ENCODE data around the gene LTV1. TPM values are rescaled to one million over a fixed set of nuclear protein-coding genes. Genes with fewer than 3 reads are reported as not detected.

LTV1 gene
- total and polyA plus RNA-seq, 9 of the 15 experiments (the other 6 are each of a cell fraction or from before 2014, with no cell fraction given) = 57.9 to 162 (median 119) TPM

DNA sequence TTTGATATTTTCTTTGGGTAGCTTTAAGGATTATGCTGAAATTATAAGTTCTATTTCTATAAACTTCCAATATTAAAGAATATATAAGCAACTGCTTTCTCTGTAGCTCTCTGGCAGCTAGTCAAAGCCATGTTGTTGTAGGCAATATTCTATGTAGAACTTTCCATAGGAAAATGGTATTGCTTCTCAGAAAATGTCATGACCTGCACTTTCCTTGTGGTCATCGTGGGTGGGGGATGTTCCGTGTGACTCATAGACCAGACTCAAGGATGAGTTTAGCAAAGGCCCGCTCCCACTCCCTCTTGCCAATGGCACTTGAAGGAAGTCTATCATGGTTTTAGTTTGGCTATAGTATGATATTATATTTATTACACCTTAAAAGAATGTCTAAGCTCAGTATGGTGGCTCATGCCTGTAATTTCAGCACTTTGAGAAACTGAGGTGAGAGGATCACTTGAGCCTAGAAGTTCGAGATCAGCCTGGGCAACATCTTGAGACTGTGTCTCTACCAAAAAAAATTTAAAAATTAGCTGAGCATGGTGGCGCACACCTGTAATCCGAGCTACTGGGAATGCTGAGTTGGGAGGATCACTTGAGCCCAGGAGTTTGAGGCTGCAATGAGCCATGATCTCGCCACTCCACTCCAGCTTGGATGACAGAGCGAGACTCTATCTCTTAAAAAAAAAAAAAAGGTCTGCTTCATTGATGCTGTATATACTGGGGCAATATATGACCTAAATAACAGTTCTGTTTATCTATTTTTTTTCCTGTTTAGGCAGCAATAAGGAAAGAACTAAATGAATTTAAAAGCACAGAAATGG lies 36.6 kb upstream of the LTV1 start (continued):
- TF ChIP-seq, protein P1, sequence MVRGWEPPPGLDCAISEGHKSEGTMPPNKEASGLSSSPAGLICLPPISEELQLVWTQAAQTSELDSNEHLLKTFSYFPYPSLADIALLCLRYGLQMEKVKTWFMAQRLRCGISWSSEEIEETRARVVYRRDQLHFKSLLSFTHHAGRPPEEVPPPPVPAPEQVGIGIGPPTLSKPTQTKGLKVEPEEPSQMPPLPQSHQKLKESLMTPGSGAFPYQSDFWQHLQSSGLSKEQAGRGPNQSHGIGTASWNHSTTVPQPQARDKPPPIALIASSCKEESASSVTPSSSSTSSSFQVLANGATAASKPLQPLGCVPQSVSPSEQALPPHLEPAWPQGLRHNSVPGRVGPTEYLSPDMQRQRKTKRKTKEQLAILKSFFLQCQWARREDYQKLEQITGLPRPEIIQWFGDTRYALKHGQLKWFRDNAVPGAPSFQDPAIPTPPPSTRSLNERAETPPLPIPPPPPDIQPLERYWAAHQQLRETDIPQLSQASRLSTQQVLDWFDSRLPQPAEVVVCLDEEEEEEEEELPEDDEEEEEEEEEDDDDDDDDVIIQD (CRISPR knock-in tag; IDR thresholded peaks at IDR 0.05) = no peak; the same call in 1 of the 2 replicates
- TF ChIP-seq E2F6 (IDR thresholded peaks at IDR 0.05; ENCODE audit: borderline replicate concordance in 1 of 2, extremely low read depth in 1 of 2, insufficient read depth in 1 of 2, insufficient read length in 1 of 2, low read depth in 1 of 2, low read length in 1 of 2, poor library complexity in 1 of 2, severe bottlenecking in 1 of 2) (peak in 1 of 2 experiments; percentile 33), JUND (IDR thresholded peaks at IDR 0.05; ENCODE audit: borderline replicate concordance, low read depth, low read length) (peak; percentile 100), JUND (tag; IDR thresholded peaks at IDR 0.05; ENCODE audit: borderline replicate concordance, low read depth, low read length) (peak; percentile 97), MTA3 (IDR thresholded peaks at IDR 0.05; ENCODE audit: borderline replicate concordance) (peak; percentile 56; the same call in 1 of the 2 replicates), ETV6 (IDR thresholded peaks at IDR 0.05; ENCODE audit: borderline replicate concordance in 1 of 2, low read depth in 2 of 2, low read length in 1 of 2) (peak in 1 of 2 experiments; percentile 83; a peak in 3 of 4 replicates), ETV6 (CRISPR knock-in tag; IDR thresholded peaks at IDR 0.05; ENCODE audit: borderline replicate concordance) (no peak), STAT5A (IDR thresholded peaks at IDR 0.05; ENCODE audit: borderline replicate concordance, low read length) (peak; percentile 91), ZNF184 (CRISPR knock-in tag; IDR thresholded peaks at IDR 0.05) (no peak), POLR2AphosphoS2 (IDR thresholded peaks at IDR 0.05; ENCODE audit: low read length) (no peak), BCL6 (CRISPR knock-in tag; IDR thresholded peaks at IDR 0.05) (peak; percentile 93), HSF4 (CRISPR knock-in tag; IDR thresholded peaks at IDR 0.05; ENCODE audit: borderline replicate concordance) (peak; percentile 84; the same call in 1 of the 2 replicates), ZKSCAN8 (CRISPR knock-in tag; IDR thresholded peaks at IDR 0.05) (peak; percentile 92; the same call in 1 of the 2 replicates), ZFP36 (IDR thresholded peaks at IDR 0.05; ENCODE audit: low read depth, low read length, partially characterized antibody) (no peak), POLR2AphosphoS5 (IDR thresholded peaks at IDR 0.05; ENCODE audit: control insufficient read depth, insufficient read depth, low read depth, low read length) (peak; percentile 79; the same call in 1 of the 2 replicates), TCF7L2 (IDR thresholded peaks at IDR 0.05; ENCODE audit: low read depth, low read length) (no peak), FOXM1 (IDR thresholded peaks at IDR 0.05; ENCODE audit: low read depth) (peak; percentile 29; the same call in 1 of the 2 replicates), FOXM1 (CRISPR knock-in tag; IDR thresholded peaks at IDR 0.05; ENCODE audit: low read depth) (no peak), HDAC8 (tag; IDR thresholded peaks at IDR 0.05) (peak; percentile 94), HEY1 (CRISPR knock-in tag; IDR thresholded peaks at IDR 0.05; ENCODE audit: borderline replicate concordance) (no peak), ZEB2 (IDR thresholded peaks at IDR 0.05) (peak; percentile 13; the same call in 1 of the 2 replicates), MAFG (tag; conservative IDR thresholded peaks at IDR 0.05) (peak; percentile 70), DDX20 (tag; IDR thresholded peaks at IDR 0.05; ENCODE audit: low read depth) (peak; percentile 88), YY1 (IDR thresholded peaks at IDR 0.05; ENCODE audit: borderline replicate concordance in 1 of 3, control insufficient read depth in 1 of 3, extremely low read depth in 1 of 3, insufficient read depth in 3 of 3, insufficient read length in 1 of 3, insufficient replicate concordance in 2 of 3, low read depth in 1 of 3, low read length in 2 of 3) (peak in 1 of 3 experiments; percentile 47)
- TF ChIP-seq, protein P2, sequence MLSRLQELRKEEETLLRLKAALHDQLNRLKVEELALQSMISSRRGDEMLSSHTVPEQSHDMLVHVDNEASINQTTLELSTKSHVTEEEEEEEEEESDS (CRISPR knock-in tag; IDR thresholded peaks at IDR 0.05) = no peak
